Dermis blood vessel endothelial cell (primary cell): ENCODE data around the gene MTG2. TPM values are rescaled to one million over a fixed set of nuclear protein-coding genes. Genes with fewer than 3 reads are reported as not detected.

Source experiments
- DNase-seq: peaks from one replicate; pipeline ENCODE4 v3.0.0; 2010
- total RNA-seq: library from RNA; depleted of rRNA; stranded (reverse); fragments of >200 nt; gene quantifications from 2 replicates; pipeline ENCODE4 v1.2.3, GENCODE V29; 2014

Gene MTG2
- total RNA-seq, 1 donor from 2014 or later: 26.7 TPM

- DNase-seq: no peak
These were observed 52.9 kb downstream of the MTG2 start for GRCh38 chr20:62235777-62236157.

GRCh38 chr20:62236200-62236599 lies 53.4 kb downstream of the MTG2 start:
- DNase-seq: no peak

- DNase-seq: no peak
These were observed 54.1 kb downstream of the MTG2 start for GRCh38 chr20:62236766-62237513.

- DNase-seq: no peak
These were observed 54.6 kb downstream of the MTG2 start for GRCh38 chr20:62237514-62237800.

- peak; percentile 98 for DNase-seq
These were observed 55.2 kb downstream of the MTG2 start, which contains the start of gene OSBPL2 for GRCh38 chr20:62237801-62238568. TSS of gene OSBPL2 (plus strand) at chr20:62238521. CDS start at chr20:62256185, 17,664 bp downstream.

GRCh38 chr20:62238569-62239277 lies 55.9 kb downstream of the MTG2 start:
- DNase-seq: peak; percentile 21

- no peak for DNase-seq
These were observed 56.6 kb downstream of the MTG2 start for GRCh38 chr20:62239278-62239879.

GRCh38 chr20:62240020-62240685 lies 57.3 kb downstream of the MTG2 start:
- no peak for DNase-seq

- DNase-seq: no peak
These were observed 58.7 kb downstream of the MTG2 start for GRCh38 chr20:62241506-62241905.

GRCh38 chr20:62242176-62242575 lies 59.3 kb downstream of the MTG2 start:
- DNase-seq: peak; percentile 31

- DNase-seq: no peak
These were observed 60.3 kb downstream of the MTG2 start for GRCh38 chr20:62243106-62243505.

GRCh38 chr20:62243906-62244515 lies 61.2 kb downstream of the MTG2 start:
- no peak for DNase-seq

GRCh38 chr20:62244644-62245108 lies 61.8 kb downstream of the MTG2 start:
- DNase-seq: no peak

- DNase-seq: no peak
These were observed 63.1 kb downstream of the MTG2 start for GRCh38 chr20:62245911-62246280.

- no peak for DNase-seq
These were observed 63.6 kb downstream of the MTG2 start for GRCh38 chr20:62246431-62246830.

GRCh38 chr20:62246872-62247652 lies 64.2 kb downstream of the MTG2 start:
- DNase-seq: no peak

- no peak for DNase-seq
These were observed 66.2 kb downstream of the MTG2 start for GRCh38 chr20:62248890-62249560.

- no peak for DNase-seq
These were observed 69.6 kb downstream of the MTG2 start for GRCh38 chr20:62252342-62252966.
